Measurements from ENCODE around the gene CSF2RB. TPM values are rescaled to one million over a fixed set of nuclear protein-coding genes. Genes with fewer than 3 reads are reported as not detected.

CSF2RB gene
- total and polyA plus RNA-seq, 10 of the 15 experiments (the other 5 are each of a cell fraction or from before 2014, with no cell fraction given) = 0.82 to 12.5 (median 5.4) TPM

DNA sequence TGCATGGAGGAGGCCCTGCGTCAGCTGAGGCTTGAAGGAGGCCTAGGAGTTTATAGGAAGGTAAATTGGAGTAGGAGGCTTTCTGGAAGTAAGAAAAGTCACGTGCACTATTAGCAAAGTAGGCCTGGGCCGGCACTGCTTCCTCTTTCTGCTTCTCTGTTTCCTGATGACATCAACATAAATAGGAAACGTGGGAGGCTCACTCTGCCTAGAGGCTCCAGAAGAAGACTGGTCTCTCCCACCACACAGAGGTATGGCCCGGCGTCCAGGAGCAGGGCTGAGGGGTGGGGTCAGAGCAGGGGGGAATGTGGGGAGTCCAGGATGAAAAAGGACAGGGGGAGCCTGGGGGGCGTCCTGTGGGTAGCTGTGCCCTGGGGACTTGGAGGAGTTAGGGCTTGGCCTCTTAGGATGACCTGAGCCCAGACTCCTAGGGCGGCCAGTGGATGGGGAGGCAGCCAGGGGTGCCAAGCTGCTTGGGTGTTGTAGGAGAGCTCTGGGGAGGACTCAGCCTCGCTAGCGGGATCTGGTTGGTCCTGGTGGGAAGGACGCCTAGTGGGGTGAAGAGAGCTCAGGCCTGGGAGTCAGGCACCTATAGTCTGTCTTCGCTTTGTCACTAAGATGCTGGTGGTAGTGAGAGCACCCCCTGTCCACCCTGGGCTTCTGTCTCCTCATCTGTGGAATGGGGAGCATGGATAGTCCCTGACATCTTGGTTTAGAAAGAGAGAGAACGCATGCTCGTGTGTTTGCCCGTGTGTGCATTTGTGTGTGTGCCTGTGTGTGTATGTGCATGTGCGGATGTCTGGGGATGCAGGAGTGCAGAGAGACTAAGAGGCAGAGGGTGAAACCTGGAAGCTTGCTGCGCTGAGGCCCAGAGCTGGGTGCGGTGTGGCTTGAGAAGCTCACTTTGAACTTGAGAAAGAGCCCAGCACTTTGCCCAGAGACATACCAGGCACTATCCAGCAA lies at the start of gene CSF2RB (continued):
- TF ChIP-seq MTA3 (IDR thresholded peaks at IDR 0.05; ENCODE audit: borderline replicate concordance, low read length) (no peak), RAD51 (IDR thresholded peaks at IDR 0.05) (peak; percentile 90), HDGF (IDR thresholded peaks at IDR 0.05) (peak; percentile 96), RELA (IDR thresholded peaks at IDR 0.05; ENCODE audit: borderline replicate concordance, partially characterized antibody) (no peak), POLR2AphosphoS2 (IDR thresholded peaks at IDR 0.05; ENCODE audit: low read depth, low read length) (no peak), BRCA1 (IDR thresholded peaks at IDR 0.05; ENCODE audit: low read depth, low read length) (no peak), RAD21 (IDR thresholded peaks at IDR 0.05; ENCODE audit: insufficient read depth, low read depth, low read length) (no peak), TAF1 (IDR thresholded peaks at IDR 0.05; ENCODE audit: borderline replicate concordance, low read depth, low read length) (0 out of 2 replicates have a peak, but pooled peaks have one; percentile 28)

GRCh38 chr22:36863979-36864378 lies 49.4 kb upstream of the CSF2RB start:
- no peak overlapping the region for H3K4me2 ChIP-seq (ENCODE audit: control insufficient read depth, insufficient read depth)
- ATAC-seq (no peak), FAIRE-seq (no peak), DNase-seq (ENCODE audit: low read depth, low spot score) (no peak)
- H2AFZ ChIP-seq (ENCODE audit: control insufficient read depth, low read depth, low read length) = no peak overlapping the region
- ChIA-PET POLR2A (interaction anchor here (1.0 kb wide), 1 partner anchor 38 kb away, joined by 3 read pairs; no protein-coding TSS in a partner anchor), SMC1A (ENCODE audit: uncharacterized antibody, unreplicated experiment) (interaction anchor here (1.8 to 6.6 kb wide), 2 partner anchors 50 to 53 kb away, joined by 6 to 42 read pairs; partner anchors contain the start of gene CSF2RB), CTCF (interaction anchor here (0.8 kb wide), 1 partner anchor 114 kb away, joined by 3 read pairs; no protein-coding TSS in a partner anchor), RAD21 (ENCODE audit: unreplicated experiment) (interaction anchor here (8.5 kb wide), 1 partner anchor 36 kb away, joined by 78 read pairs; no protein-coding TSS in a partner anchor)
- peaks cover 6 to 12% of the 10 kb centered on the region in 2 experiments; a peak in 3 of 4 replicates for H3K36me3 ChIP-seq (ENCODE audit: control insufficient read depth in 2 of 2, insufficient read depth in 2 of 2, low read length in 1 of 2)
- no peaks in the 10 kb centered on the region for H3K27me3 ChIP-seq (replicated peaks in 1 of 2; ENCODE audit: control insufficient read depth in 2 of 2, insufficient read depth in 2 of 2, low read length in 1 of 2)
- no peaks in the 10 kb centered on the region for H3K9me3 ChIP-seq (replicated peaks; ENCODE audit: control insufficient read depth, insufficient read depth, low read length)
- in situ Hi-C loops (cut with MboI) = no loop called here
- H3K4me1 ChIP-seq (ENCODE audit: control insufficient read depth, insufficient read depth, low read length) = peaks cover 53% of the 10 kb centered on the region
- 92% methylated on average over 6 of the region's 6 CpGs for WGBS (ENCODE audit: insufficient coverage, insufficient replicate concordance, low lambda C conversion rate, missing lambda C conversion rate)
- no peak overlapping the region for H3K9ac ChIP-seq (ENCODE audit: control insufficient read depth, insufficient read depth, low read length)
- no peaks in the 10 kb centered on the region for H4K20me1 ChIP-seq (ENCODE audit: control insufficient read depth, insufficient read depth)
- no peak overlapping the region for H3K27ac ChIP-seq (ENCODE audit: control insufficient read depth, insufficient read depth)
- no peak overlapping the region for H3K4me3 ChIP-seq
- BruUV-seq (replicated peaks) = no TSS peak
- H3K79me2 ChIP-seq (ENCODE audit: control insufficient read depth, insufficient read depth, low read length) = peaks cover 11% of the 10 kb centered on the region
- peak; percentile 71 for TF ChIP-seq NR2C2 (IDR thresholded peaks at IDR 0.05; ENCODE audit: borderline replicate concordance, control insufficient read depth, insufficient read length, low read depth)
- TF ChIP-seq ZNF207 (IDR thresholded peaks at IDR 0.05; ENCODE audit: borderline replicate concordance) = no peak
- no peak for TF ChIP-seq MXI1 (IDR thresholded peaks at IDR 0.05; ENCODE audit: low read depth, low read length)
- TF ChIP-seq MTA2 (IDR thresholded peaks at IDR 0.05; ENCODE audit: low read depth) = 0 out of 2 replicates have a peak, but pooled peaks have one; percentile 13
- TF ChIP-seq NR2F1 (conservative IDR thresholded peaks at IDR 0.05) = peak; percentile 82
- no peak for TF ChIP-seq E2F4 (IDR thresholded peaks at IDR 0.05; ENCODE audit: low read depth, low read length)
- peak; percentile 91 for TF ChIP-seq NR2C1 (IDR thresholded peaks at IDR 0.05)
- TF ChIP-seq MYB (IDR thresholded peaks at IDR 0.05; ENCODE audit: borderline replicate concordance, low read depth, low read length) = no peak
- intact Hi-C loops (cut with micrococcal nuclease; ENCODE audit: unreplicated experiment) = loop anchor here (5.0 kb wide), 2 partner anchors 298 to 337 kb away; partner anchors contain the start of gene EIF3D

Data from GM12878 (cell line).